GM12878 (cell line): ENCODE results near the gene IFITM1.

Experiments used
- FOXK2 ChIP-seq: fragments of 450-650 bp; IDR thresholded peaks from 2 replicates; pipeline ENCODE4 v1.6.1; 2017; ENCODE audit warnings: mild to moderate bottlenecking, moderate library complexity
- RCOR1 ChIP-seq: conservative IDR thresholded peaks from 2 replicates; pipeline ENCODE4 v1.6.1; 2012; ENCODE audit warnings: low read depth, low read length, improper control_type of control experiment

DNA sequence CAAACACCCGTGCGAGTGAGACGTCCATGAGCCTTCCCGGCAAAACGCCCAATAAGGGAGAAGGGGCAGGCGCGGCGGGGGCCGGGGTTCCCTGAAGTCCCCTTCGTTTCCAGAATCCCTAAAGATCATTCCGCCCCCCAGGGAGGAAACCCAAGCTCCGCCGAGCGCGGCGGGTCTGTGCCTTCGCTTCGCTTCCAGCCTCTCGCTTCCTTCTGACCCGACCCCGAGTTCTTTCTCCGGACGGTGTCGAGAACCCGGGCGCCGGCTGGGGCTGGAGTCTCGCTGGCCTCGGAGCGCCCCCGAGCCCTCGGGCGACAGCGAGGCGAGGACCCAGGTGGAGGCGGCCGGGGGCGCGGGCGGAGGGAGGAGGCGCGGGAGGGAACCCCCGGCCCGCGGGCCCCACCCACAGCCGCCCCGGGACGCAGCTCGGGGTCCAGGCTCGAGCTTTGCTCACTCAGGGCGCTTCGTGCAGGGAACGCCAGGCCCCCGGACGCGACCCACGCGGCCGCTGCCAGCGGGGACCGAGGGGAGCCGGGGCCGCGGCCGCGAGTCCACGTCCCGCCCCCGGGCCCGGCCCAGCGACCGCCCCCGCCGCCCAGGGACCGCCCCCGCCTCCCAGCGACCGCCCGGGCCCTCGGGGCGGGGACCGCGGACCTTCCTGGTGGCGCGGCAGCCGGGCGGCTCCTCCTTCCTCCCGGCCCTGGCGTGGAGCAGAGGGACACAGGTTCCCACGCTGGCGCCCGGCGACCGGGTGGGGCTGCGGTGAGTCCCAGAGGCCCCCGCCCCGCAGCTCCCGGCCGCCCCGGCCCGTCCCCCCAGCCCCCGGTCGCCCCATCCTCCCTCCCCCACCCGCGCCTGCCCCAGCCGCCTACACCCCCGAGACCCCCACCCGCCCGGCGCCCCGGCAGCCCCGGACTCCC, 25.1 kb upstream of the IFITM1 start, which contains the start of gene PGGHG:
- TF ChIP-seq RCOR1, result no peak
- no peak for TF ChIP-seq FOXK2
